Measurements from ENCODE around the gene SEMA4B.

SEMA4B gene

DNA sequence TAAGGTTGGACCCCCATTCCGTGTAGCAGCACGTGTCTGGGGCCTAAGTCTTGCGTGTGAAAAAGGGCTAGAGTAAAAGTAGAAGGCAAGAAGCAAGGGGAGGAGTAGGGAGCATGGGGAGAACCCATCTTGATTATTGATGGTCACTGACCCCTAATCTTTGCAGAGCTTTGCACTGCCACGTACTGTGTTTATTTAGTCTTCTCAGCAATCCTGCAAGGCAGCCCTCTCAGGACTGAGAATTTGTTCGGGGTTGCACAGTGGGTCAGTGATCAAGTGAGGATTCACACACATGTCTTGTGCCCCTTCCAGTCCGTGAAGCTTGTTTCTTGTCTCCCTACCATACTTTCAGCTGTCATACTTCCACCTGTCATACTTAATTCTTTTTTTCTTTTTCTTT lies 7.2 kb downstream of the SEMA4B start:
- no peak for DNase-seq

GRCh38 chr15:90209591-90209990 lies 8.5 kb downstream of the SEMA4B start:
- DNase-seq: no peak

DNA sequence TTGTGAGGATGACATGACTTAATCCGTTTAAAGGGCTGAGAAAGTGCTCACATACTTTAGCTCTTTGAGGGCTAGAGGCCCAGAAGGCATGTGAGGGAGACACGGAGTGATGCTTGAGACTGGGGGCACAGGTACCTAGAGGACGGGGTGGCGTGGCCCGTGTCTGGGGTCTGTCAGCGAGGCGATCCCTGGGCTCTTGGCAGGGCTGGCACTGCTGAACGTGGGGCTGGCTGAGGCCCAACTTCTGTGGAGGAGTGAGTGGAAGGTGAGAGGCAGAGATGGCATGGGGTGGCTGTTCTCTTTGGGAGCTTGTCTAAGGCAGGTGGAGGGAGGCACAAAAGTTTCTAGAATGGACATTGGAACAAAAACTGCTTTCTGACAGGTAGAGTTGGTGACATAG lies 9.5 kb downstream of the SEMA4B start:
- DNase-seq: no peak

- DNase-seq: no peak
Measured at GRCh38 chr15:90211009-90211408, 9.9 kb downstream of the SEMA4B start.

DNA sequence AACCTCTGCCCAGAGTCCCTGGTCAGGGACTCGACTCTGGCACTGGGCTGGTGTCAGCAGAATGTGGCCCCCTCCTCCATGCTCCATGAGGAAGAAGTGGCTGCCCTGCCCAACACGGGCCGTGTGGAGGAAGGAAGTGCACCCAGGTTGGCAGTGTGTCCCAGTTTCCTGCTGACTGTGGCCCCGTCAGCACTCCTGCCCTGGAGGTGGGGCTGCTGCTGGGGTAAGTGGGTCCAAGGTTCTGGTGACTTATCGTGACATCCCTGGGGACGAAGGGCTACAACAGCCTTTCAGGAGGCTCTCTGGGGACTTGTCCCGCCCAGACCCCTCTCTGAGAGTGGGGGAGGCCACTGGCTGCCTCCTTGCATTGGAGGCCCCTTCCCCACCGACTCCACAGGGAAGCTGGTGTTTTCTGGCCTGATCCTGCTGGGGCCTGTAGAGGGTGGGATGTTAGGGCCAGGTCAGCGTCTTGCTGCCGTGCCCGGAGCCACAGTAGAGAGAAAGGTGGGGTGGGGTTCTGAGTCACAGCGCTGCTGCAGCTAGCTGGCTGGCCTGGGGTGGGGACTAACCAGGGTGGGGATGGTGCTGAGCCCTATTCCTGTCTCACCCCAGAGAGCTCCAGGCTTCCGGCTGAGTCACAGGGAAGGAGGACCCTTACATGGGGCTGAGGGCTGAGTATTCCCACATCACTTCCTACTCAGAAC lies 10.5 kb downstream of the SEMA4B start:
- no peak for DNase-seq

DNA sequence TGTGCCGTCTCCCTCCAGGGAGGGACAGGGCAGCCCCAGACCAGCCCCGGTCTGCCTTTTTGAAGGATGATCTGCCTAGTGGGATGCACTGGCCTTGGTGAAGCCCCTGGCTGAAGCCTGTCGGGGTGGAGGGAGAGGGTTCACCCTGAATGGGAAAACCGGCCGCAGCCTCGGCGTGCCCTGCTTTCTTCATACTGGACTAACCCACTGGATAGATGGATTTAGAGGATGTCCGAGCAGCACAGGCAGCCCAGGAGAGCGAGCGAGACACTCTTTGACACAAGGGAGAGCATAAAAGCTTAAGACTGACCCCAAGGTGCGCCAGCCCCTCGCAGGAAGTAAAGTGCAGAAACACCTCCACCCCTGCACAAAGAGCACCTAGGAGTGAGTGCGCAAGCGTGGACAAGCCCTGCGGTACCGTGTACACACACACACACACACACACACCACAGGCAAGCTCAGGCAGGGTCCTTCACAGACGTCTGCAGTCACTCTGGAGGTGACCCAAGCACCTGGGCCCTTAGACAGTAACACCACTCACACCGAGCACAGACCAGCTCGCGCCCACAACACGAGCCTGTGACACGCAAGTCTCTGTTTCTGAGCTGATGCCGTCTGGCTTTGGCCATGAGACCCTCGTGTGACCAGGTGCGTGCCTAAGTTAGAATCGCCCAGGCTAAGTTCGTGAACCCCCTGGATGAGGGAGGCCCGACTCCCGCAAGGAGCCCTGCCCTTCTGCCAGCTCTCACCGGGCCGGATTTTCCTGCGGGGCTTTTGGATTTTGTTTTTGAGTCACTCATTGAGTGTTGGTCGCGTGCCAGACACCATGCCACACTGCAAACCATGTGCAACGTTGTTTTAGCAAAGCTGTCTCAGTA lies 11.3 kb downstream of the SEMA4B start:
- peak; percentile 25 for DNase-seq

DNA sequence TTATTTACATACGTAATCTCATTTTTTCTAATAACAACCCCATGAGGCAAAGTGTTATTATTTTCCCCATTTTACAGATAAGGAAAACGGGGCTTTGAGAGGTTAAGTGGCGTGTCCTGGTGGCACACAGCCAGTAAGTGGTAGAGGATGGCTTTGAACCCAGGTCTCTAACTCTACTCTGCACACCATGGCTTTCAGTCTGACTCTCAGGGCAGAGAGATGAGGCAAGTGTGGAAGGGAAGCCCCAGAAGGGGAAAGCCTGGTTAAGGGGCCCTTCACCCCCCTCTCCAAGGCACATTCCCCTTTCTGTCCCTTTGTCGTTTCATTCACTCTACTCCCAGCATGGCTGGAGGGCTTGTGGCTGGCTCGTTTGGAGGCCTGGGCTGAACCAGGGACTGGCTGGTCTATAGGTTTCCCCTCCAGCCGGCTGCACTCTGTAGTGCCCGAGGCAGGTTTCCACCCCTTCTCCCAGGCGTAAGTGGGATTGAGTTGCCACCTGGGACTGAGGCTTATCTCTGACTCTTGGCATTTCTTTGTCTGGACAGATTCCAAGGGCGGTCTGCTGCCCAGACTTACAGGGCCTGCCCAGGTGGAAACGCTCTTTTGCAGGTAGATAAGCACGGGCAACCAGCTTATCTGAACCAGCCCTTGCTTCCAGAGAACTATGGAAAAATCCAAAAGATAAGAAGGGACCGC lies 12.1 kb downstream of the SEMA4B start:
- peak; percentile 81 for DNase-seq

DNA sequence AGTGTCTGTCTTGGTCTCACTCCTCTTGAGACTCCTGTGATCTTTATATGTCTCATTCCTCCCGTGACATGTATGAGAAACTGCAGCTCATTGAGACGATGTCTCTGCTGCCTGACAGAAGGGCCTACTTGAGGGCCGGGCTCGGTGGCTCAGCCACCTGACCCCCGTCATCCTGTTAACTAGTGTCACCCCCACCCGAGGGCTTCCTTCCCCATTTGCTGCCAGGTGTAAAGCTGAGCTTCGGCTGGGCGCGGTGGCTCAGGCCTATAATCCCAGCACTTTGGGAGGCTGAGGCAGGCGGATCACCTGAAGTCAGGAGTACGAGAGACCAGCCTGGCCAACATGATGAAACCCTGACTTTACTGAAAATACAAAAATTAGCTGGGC lies 12.7 kb downstream of the SEMA4B start:
- peak; percentile 40 for DNase-seq

DNA sequence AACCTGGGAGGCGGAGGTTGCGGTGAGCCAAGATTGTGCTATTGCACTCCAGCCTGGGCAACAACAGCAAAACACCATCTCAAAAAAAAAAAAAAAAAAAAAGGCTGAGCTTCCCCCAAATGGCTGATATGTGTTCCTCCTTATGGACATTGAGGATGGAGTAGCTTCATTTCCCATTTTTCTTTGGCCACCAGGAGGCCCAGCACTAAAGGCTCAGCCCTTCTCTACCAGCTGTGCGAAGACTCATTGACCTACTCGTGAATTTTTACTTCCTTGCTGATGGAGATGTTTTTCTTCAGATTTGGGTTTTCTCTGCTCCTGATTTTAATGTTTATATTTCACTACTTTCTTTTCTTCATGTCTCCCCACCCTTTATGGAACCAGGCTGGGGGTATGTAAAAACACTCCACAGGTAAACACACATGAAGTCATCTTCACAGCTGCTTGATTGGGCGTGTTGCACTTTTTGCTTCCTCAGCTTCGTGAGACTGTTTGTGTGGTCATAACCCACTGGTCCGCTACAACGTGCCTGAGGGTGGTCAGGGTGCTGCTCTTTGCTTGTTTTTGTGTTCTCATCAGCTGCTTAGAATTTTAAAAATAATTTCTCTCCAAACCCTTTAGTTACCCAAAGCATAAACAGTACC lies 13.5 kb downstream of the SEMA4B start:
- DNase-seq: no peak

DNA sequence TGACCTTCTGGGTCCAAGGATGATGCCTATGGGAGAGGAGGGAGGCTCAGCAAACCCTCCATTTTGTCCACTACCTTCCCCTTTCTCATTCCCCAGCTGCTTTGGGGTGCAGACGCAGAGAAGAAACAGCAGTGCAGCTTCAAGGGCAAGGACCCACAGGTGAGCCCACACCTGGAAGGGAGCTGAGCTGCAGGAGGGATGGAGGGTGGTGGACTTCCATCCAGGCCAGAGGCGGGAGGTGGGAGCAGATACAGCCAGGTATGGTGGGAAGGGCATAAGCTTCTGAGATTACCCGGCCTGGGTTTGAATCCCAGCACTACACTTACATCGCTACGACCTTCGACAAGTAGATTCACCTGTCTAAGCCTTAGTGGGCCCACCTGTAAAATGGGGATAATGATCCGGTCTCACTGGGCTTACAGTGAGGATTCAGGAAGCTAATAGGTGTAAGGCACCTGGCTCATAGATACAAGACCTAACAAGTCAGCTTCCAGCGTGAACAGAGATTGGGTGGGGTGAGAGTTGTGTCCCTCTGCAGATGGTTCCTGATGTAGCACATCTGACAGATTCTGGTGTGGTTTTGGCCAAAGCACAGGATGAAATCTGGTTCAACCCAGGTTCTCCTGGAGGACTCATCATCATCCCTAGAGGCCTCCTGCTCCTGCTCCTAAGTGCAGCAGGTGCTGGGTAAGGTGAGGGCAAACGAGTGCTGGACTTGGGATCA lies 16.7 kb downstream of the SEMA4B start:
- no peak for DNase-seq

GRCh38 chr15:90219421-90220141 lies 18.5 kb downstream of the SEMA4B start:
- DNase-seq: no peak

- no peak for DNase-seq
Measured at GRCh38 chr15:90221246-90221900, 20.2 kb downstream of the SEMA4B start.

DNA sequence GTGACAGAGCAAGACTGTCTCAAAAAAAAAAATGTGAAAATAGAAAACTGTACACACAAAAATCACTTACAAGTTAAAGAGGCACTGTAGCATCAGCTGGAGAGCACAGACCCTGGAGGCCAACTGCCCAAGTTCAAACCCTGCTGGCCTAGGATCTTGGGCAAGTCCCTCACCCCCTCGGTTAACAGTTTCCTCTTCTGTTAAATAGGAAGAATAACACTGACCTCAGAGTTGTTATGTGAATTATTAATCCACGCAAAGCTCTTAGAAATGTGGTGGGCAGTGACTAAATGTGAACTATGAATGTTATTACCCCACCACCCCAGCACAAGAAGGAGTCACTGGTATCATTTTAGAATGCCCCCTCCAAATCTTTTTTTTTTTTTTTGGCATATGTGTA lies 21.4 kb downstream of the SEMA4B start:
- no peak for DNase-seq

GRCh38 chr15:90223441-90224165 lies 22.5 kb downstream of the SEMA4B start:
- no peak for DNase-seq

DNA sequence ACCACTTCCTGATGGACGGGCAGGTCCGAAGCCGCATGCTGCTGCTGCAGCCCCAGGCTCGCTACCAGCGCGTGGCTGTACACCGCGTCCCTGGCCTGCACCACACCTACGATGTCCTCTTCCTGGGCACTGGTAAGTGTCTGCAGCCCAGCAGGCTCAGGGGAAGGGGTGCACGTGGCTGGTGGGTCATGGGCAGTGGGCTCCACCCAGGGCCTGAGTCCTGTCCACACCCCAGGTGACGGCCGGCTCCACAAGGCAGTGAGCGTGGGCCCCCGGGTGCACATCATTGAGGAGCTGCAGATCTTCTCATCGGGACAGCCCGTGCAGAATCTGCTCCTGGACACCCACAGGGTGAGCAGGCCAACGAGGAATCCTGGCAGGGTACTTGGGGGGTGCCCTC lies 23.9 kb downstream of the SEMA4B start:
- no peak for DNase-seq

- no peak for DNase-seq
Measured at GRCh38 chr15:90225504-90226234, 24.5 kb downstream of the SEMA4B start.

DNA sequence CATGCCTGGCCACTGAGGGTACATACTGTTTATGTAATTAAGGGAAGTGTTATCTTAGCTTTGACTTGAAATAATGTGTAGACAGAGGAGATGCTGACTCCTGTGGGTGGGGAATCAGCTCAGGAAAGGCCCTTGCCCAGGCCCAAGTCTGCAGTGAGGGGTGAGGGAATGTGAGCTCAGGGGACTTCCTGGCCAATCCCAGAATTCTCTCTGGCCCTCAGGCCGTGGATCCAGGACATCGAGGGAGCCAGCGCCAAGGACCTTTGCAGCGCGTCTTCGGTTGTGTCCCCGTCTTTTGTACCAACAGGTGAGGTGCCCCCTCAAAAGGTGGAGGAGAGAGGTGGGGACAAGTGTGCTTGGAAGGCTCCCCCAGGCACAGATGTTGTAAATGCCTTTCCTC lies 26.2 kb downstream of the SEMA4B start:
- no peak for DNase-seq

DNA sequence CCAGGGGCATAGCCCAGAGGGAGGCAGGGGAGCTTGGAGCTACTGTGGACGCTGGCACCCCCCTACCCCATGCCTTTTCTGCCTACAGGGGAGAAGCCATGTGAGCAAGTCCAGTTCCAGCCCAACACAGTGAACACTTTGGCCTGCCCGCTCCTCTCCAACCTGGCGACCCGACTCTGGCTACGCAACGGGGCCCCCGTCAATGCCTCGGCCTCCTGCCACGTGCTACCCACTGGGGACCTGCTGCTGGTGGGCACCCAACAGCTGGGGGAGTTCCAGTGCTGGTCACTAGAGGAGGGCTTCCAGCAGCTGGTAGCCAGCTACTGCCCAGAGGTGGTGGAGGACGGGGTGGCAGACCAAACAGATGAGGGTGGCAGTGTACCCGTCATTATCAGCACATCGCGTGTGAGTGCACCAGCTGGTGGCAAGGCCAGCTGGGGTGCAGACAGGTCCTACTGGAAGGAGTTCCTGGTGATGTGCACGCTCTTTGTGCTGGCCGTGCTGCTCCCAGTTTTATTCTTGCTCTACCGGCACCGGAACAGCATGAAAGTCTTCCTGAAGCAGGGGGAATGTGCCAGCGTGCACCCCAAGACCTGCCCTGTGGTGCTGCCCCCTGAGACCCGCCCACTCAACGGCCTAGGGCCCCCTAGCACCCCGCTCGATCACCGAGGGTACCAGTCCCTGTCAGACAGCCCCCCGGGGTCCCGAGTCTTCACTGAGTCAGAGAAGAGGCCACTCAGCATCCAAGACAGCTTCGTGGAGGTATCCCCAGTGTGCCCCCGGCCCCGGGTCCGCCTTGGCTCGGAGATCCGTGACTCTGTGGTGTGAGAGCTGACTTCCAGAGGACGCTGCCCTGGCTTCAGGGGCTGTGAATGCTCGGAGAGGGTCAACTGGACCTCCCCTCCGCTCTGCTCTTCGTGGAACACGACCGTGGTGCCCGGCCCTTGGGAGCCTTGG lies 27.0 kb downstream of the SEMA4B start:
- no peak for DNase-seq

GRCh38 chr15:90228960-90229359 lies 27.8 kb downstream of the SEMA4B start:
- DNase-seq: no peak
